HepG2 (cell line): Measurements from ENCODE around the gene RTEL1. TPM values are rescaled to one million over a fixed set of nuclear protein-coding genes. Genes with fewer than 3 reads are reported as not detected.

Experiments
- CENPT ChIP-seq: sonication (generic); formaldehyde crosslinking; IDR thresholded peaks from 2 replicates; pipeline ENCODE4 v1.8.0; 2022; ENCODE audit warnings: low read depth, mild to moderate bottlenecking, moderate library complexity, missing genetic modification reagents
- FOXM1 ChIP-seq: sonication (generic); formaldehyde crosslinking; IDR thresholded peaks from 2 replicates; pipeline ENCODE4 v1.5.0; 2020; ENCODE audit warnings: missing genetic modification reagents
- IKZF4 ChIP-seq: sonication (generic); formaldehyde crosslinking; IDR thresholded peaks from 2 replicates; pipeline ENCODE4 v1.5.1; 2020; ENCODE audit warnings: borderline replicate concordance, mild to moderate bottlenecking, low read depth, missing genetic modification reagents; ENCODE audit errors: not compliant biosample characterization
- KMT2B ChIP-seq: IDR thresholded peaks from 2 replicates; pipeline ENCODE4 v1.6.1; 2016; ENCODE audit warnings: missing genetic modification reagents, missing compliant biosample characterization
- MEF2D ChIP-seq: sonication (generic); formaldehyde crosslinking; IDR thresholded peaks from 2 replicates; pipeline ENCODE4 v1.5.1; 2020; ENCODE audit warnings: mild to moderate bottlenecking, missing genetic modification reagents
- MEIS2 ChIP-seq: sonication (generic); formaldehyde crosslinking; IDR thresholded peaks from 2 replicates; pipeline ENCODE4 v1.9.0; 2021; ENCODE audit warnings: mild to moderate bottlenecking, missing genetic modification reagents
- NR2F1 ChIP-seq, 2 experiments: fragments of 450-650 bp in 1 of 2; formaldehyde crosslinking in 1 of 2; IDR thresholded peaks; 2 replicates each; pipeline versions ENCODE4 v1.5.0 to v1.6.1; 2016 to 2020; ENCODE audit warnings: mild to moderate bottlenecking in 1 of 2, missing compliant biosample characterization in 1 of 2, missing genetic modification reagents in 1 of 2, moderate library complexity in 1 of 2
- SRSF4 ChIP-seq: fragments of 200-400 bp; formaldehyde crosslinking; IDR thresholded peaks from one replicate; pipeline ENCODE4 v1.6.1; 2018; ENCODE audit warnings: mild to moderate bottlenecking, low read depth, low read length, moderate library complexity; ENCODE audit not compliant: poor library complexity, severe bottlenecking
- ZNF17 ChIP-seq: sonication (generic); formaldehyde crosslinking; IDR thresholded peaks from 2 replicates; pipeline ENCODE4 v1.5.0; 2020; ENCODE audit warnings: mild to moderate bottlenecking, missing genetic modification reagents
- ZNF570 ChIP-seq: sonication (generic); formaldehyde crosslinking; IDR thresholded peaks from 2 replicates; pipeline ENCODE4 v1.4.0; 2020; ENCODE audit warnings: mild to moderate bottlenecking, missing genetic modification reagents, borderline replicate concordance
- ZNF577 ChIP-seq: sonication (generic); formaldehyde crosslinking; IDR thresholded peaks from 2 replicates; pipeline ENCODE4 v1.4.0; 2020; ENCODE audit warnings: mild to moderate bottlenecking, low read depth, missing genetic modification reagents, borderline replicate concordance
- ZNF614 ChIP-seq: IDR thresholded peaks from 2 replicates; pipeline ENCODE4 v1.6.1; 2018; ENCODE audit warnings: missing biosample characterization, missing genetic modification reagents, inconsistent platforms, borderline replicate concordance
- polyA plus RNA-seq, 8 experiments: library from polyadenylated mRNA; depleted of rRNA in 3 of 8; stranded (reverse) in 7 of 8; unstranded in 1 of 8; fragments of >200 nt; fragmentation: Illumina TruSeq in 4 of 8; extraction: Trizol in 4 of 8; gene quantifications; 2 replicates each; pipeline versions ENCODE4 v1.2.1 to v1.2.3, GENCODE V29; 2011 to 2016; ENCODE audit warnings: low read depth in 4 of 8, missing spikeins in 1 of 8, mixed read lengths in 1 of 8; ENCODE audit not compliant: insufficient read depth in 1 of 8
- total RNA-seq, 5 experiments: library from RNA; depleted of rRNA; stranded (reverse); fragments of >200 nt; fragmentation: Illumina TruSeq; extraction: Trizol; gene quantifications; 2 replicates each; pipeline ENCODE4 v1.2.3, GENCODE V29; 2016; ENCODE audit warnings: low read depth in 1 of 5
- TF ChIP-seq, protein P1 (sequence below): sonication (generic); formaldehyde crosslinking; IDR thresholded peaks from 2 replicates; pipeline ENCODE4 v1.4.0; 2020; ENCODE audit warnings: mild to moderate bottlenecking, missing genetic modification reagents
- TF ChIP-seq, protein P2 (sequence below): sonication (generic); formaldehyde crosslinking; IDR thresholded peaks from 2 replicates; pipeline ENCODE4 v1.4.0; 2020; ENCODE audit warnings: mild to moderate bottlenecking, low read depth, missing genetic modification reagents
- TF ChIP-seq, protein P3 (sequence below): sonication (generic); formaldehyde crosslinking; IDR thresholded peaks from 2 replicates; pipeline ENCODE4 v1.9.0; 2021; ENCODE audit warnings: missing genetic modification reagents, borderline replicate concordance
- TF ChIP-seq, protein P4 (sequence below): sonication (generic); formaldehyde crosslinking; IDR thresholded peaks from 2 replicates; pipeline ENCODE4 v1.4.0; 2020; ENCODE audit warnings: mild to moderate bottlenecking, missing genetic modification reagents
- TF ChIP-seq, protein P5 (sequence below): sonication (generic); formaldehyde crosslinking; IDR thresholded peaks from 2 replicates; pipeline ENCODE4 v1.5.0; 2020; ENCODE audit warnings: mild to moderate bottlenecking, missing genetic modification reagents

RTEL1 gene
- total and polyA plus RNA-seq, 2 of the 13 experiments (the other 11 are each of a cell fraction or from before 2014, with no cell fraction given), result 21.8 to 36.4 TPM

DNA sequence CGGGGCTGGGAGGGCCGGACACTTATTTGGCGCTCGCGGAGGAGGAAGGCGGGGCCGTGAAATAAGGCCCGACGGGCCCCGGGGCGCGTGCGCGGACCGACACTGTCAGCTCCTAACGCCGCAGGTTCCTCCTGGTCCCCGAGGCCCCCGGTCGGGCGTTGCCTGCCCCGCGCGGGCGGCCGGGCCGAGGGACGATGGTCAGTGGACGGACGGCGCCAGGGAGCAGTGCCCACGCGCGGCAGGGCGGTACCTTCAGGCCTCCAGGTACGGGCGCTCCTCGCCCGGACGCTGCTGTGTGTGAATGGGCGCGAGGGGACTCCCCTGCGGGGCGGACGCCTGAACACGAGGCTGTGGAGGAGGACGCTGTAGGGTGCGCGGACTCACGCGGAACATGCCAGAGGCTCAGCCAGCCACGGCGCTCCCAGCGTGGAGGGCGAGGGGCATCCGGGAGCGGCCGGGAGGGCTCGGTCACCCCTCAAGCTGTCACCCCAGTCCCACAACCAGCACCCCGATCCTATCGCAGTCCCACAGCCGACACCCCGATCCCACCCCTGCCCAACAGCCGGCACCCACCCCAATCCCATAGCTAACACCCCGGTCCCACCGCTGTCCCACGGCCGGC, 30.9 kb upstream of the RTEL1 start (continued):
- TF ChIP-seq, protein P1, sequence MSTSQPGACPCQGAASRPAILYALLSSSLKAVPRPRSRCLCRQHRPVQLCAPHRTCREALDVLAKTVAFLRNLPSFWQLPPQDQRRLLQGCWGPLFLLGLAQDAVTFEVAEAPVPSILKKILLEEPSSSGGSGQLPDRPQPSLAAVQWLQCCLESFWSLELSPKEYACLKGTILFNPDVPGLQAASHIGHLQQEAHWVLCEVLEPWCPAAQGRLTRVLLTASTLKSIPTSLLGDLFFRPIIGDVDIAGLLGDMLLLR, result peak; percentile 95
- TF ChIP-seq, protein P2, sequence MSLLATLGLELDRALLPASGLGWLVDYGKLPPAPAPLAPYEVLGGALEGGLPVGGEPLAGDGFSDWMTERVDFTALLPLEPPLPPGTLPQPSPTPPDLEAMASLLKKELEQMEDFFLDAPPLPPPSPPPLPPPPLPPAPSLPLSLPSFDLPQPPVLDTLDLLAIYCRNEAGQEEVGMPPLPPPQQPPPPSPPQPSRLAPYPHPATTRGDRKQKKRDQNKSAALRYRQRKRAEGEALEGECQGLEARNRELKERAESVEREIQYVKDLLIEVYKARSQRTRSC (CRISPR knock-in tag), result peak; percentile 96; the same call in 1 of the 2 replicates
- TF ChIP-seq, protein P3, sequence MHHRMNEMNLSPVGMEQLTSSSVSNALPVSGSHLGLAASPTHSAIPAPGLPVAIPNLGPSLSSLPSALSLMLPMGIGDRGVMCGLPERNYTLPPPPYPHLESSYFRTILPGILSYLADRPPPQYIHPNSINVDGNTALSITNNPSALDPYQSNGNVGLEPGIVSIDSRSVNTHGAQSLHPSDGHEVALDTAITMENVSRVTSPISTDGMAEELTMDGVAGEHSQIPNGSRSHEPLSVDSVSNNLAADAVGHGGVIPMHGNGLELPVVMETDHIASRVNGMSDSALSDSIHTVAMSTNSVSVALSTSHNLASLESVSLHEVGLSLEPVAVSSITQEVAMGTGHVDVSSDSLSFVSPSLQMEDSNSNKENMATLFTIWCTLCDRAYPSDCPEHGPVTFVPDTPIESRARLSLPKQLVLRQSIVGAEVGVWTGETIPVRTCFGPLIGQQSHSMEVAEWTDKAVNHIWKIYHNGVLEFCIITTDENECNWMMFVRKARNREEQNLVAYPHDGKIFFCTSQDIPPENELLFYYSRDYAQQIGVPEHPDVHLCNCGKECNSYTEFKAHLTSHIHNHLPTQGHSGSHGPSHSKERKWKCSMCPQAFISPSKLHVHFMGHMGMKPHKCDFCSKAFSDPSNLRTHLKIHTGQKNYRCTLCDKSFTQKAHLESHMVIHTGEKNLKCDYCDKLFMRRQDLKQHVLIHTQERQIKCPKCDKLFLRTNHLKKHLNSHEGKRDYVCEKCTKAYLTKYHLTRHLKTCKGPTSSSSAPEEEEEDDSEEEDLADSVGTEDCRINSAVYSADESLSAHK (CRISPR knock-in tag), result peak; percentile 89; the same call in 1 of the 2 replicates
- TF ChIP-seq KMT2B (CRISPR knock-in tag) (peak; percentile 55; the same call in 1 of the 2 replicates), MEIS2 (peak; percentile 85), IKZF4 (peak; percentile 98), ZNF17 (no peak), MEF2D (CRISPR knock-in tag) (no peak), SRSF4 (no peak), NR2F1 (CRISPR knock-in tag; IDR thresholded peaks at IDR 0.05) (no peak), ZNF577 (CRISPR knock-in tag) (no peak), CENPT (CRISPR knock-in tag) (no peak; the same call in 1 of the 2 replicates), FOXM1 (CRISPR knock-in tag) (peak; percentile 30; the same call in 1 of the 2 replicates), ZNF614 (CRISPR knock-in tag) (peak; percentile 92; the same call in 1 of the 2 replicates), ZNF570 (CRISPR knock-in tag) (peak; percentile 88; the same call in 1 of the 2 replicates)
- TF ChIP-seq, protein P4, sequence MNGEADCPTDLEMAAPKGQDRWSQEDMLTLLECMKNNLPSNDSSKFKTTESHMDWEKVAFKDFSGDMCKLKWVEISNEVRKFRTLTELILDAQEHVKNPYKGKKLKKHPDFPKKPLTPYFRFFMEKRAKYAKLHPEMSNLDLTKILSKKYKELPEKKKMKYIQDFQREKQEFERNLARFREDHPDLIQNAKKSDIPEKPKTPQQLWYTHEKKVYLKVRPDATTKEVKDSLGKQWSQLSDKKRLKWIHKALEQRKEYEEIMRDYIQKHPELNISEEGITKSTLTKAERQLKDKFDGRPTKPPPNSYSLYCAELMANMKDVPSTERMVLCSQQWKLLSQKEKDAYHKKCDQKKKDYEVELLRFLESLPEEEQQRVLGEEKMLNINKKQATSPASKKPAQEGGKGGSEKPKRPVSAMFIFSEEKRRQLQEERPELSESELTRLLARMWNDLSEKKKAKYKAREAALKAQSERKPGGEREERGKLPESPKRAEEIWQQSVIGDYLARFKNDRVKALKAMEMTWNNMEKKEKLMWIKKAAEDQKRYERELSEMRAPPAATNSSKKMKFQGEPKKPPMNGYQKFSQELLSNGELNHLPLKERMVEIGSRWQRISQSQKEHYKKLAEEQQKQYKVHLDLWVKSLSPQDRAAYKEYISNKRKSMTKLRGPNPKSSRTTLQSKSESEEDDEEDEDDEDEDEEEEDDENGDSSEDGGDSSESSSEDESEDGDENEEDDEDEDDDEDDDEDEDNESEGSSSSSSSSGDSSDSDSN (CRISPR knock-in tag), result peak; percentile 93
- TF ChIP-seq, protein P5, sequence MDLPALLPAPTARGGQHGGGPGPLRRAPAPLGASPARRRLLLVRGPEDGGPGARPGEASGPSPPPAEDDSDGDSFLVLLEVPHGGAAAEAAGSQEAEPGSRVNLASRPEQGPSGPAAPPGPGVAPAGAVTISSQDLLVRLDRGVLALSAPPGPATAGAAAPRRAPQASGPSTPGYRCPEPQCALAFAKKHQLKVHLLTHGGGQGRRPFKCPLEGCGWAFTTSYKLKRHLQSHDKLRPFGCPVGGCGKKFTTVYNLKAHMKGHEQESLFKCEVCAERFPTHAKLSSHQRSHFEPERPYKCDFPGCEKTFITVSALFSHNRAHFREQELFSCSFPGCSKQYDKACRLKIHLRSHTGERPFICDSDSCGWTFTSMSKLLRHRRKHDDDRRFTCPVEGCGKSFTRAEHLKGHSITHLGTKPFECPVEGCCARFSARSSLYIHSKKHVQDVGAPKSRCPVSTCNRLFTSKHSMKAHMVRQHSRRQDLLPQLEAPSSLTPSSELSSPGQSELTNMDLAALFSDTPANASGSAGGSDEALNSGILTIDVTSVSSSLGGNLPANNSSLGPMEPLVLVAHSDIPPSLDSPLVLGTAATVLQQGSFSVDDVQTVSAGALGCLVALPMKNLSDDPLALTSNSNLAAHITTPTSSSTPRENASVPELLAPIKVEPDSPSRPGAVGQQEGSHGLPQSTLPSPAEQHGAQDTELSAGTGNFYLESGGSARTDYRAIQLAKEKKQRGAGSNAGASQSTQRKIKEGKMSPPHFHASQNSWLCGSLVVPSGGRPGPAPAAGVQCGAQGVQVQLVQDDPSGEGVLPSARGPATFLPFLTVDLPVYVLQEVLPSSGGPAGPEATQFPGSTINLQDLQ, result no peak; the same call in 1 of the 2 replicates
